PFSK-1 (cell line): Measurements from ENCODE around the gene MFNG.

Experiments used
- FOXP2 ChIP-seq: optimal IDR thresholded peaks from 2 replicates; pipeline ENCODE3; 2011; ENCODE audit warnings: borderline replicate concordance, control low read depth, inconsistent platforms; ENCODE audit not compliant: insufficient read depth; ENCODE audit errors: extremely low read length, extremely low read depth
- POLR2AphosphoS5 ChIP-seq: IDR thresholded peaks from 2 replicates; pipeline ENCODE4 v1.6.1; 2012; ENCODE audit warnings: low read depth, mild to moderate bottlenecking, control low read depth, low read length, moderate library complexity
- REST ChIP-seq, 2 experiments: IDR thresholded peaks; 2 replicates each; pipeline versions ENCODE4 v1.6.1 to v1.8.0; 2011 to 2012; ENCODE audit warnings: low read depth in 2 of 2, low read length in 2 of 2, control low read depth in 1 of 2, inconsistent platforms in 1 of 2, mild to moderate bottlenecking in 1 of 2, moderate library complexity in 1 of 2; ENCODE audit not compliant: insufficient read depth in 1 of 2
- SIN3A ChIP-seq: IDR thresholded peaks from 2 replicates; pipeline ENCODE4 v1.6.1; 2012; ENCODE audit warnings: mild to moderate bottlenecking, low read length, moderate library complexity, borderline replicate concordance; ENCODE audit not compliant: insufficient read depth
- TAF1 ChIP-seq: IDR thresholded peaks from 2 replicates; pipeline ENCODE4 v1.6.1; 2012; ENCODE audit warnings: low read length, control low read depth, borderline replicate concordance; ENCODE audit not compliant: insufficient read depth

The MFNG gene

GRCh38 chr22:37462983-37463382 is 23.2 kb downstream of the MFNG start:
- TF ChIP-seq REST (IDR thresholded peaks at IDR 0.05; ENCODE audit: insufficient read depth in 1 of 2, low read depth in 2 of 2, low read length in 2 of 2) (peak; percentile 96), SIN3A (no peak), TAF1 (no peak)

GRCh38 chr22:37462436-37462835 is 23.7 kb downstream of the MFNG start:
- TF ChIP-seq TAF1 (no peak), POLR2AphosphoS5 (no peak), SIN3A (no peak), FOXP2 (no peak), REST (IDR thresholded peaks at IDR 0.05; ENCODE audit: insufficient read depth in 1 of 2, low read depth in 2 of 2, low read length in 2 of 2) (no peak)

GRCh38 chr22:37461961-37462360 is 24.2 kb downstream of the MFNG start:
- TF ChIP-seq TAF1 (no peak), FOXP2 (no peak), POLR2AphosphoS5 (no peak), REST (IDR thresholded peaks at IDR 0.05; ENCODE audit: insufficient read depth in 1 of 2, low read depth in 2 of 2, low read length in 2 of 2) (no peak), SIN3A (no peak)

- TF ChIP-seq SIN3A (no peak), REST (IDR thresholded peaks at IDR 0.05; ENCODE audit: insufficient read depth in 1 of 2, low read depth in 2 of 2, low read length in 2 of 2) (no peak), TAF1 (no peak), POLR2AphosphoS5 (no peak), FOXP2 (no peak)
Observed at GRCh38 chr22:37460684-37461083, 25.5 kb downstream of the MFNG start.

GRCh38 chr22:37459206-37459605 is 27.0 kb downstream of the MFNG start:
- TF ChIP-seq FOXP2, result no peak
- TF ChIP-seq POLR2AphosphoS5, result no peak
- no peak for TF ChIP-seq SIN3A
